Spleen (tissue), 7 donors: ENCODE results near the gene TCF7.

Experiments
- CTCF ChIP-seq, 11 experiments: fragments of 200-600 bp in 7 of 11; fragments of 450-650 bp in 4 of 11; sonication (generic) in 4 of 11; IDR thresholded peaks in 8 of 11; conservative IDR thresholded peaks in 3 of 11; 1 replicate in 7 of 11; 2 replicates in 4 of 11; pipeline versions ENCODE4 v1.4.0 to v1.8.0; 2016 to 2021; ENCODE audit warnings: antibody characterized with exemption in 11 of 11, inconsistent platforms in 4 of 11, mild to moderate bottlenecking in 1 of 11
- POLR2A ChIP-seq, 3 donors: fragments of 450-650 bp; IDR thresholded peaks; one replicate each; pipeline ENCODE4 v1.5.1; 2017; ENCODE audit warnings: antibody characterized with exemption in 3 of 3, mild to moderate bottlenecking in 1 of 3
- donor health status: DM: no; HTN: no; CAD: no; lungs with moderate emphysema.
- donor health status: DM: no; HTN: no; CAD: no.
- donor health status: DM: no; HTN: no; CAD: no.

GRCh38 chr5:134143944-134144941 is 29.8 kb downstream of the TCF7 start:
- no peak for TF ChIP-seq CTCF (IDR thresholded peaks at IDR 0.05 in 8 of 11, conservative IDR thresholded peaks at IDR 0.05 in 3 of 11)
- no peak for TF ChIP-seq POLR2A (IDR thresholded peaks at IDR 0.05)
